ENCODE data around the gene SGCD. TPM values are rescaled to one million over a fixed set of nuclear protein-coding genes. Genes with fewer than 3 reads are reported as not detected.

The SGCD gene
- total RNA-seq, 4 donors from 2014 or later: 1.1 to 8.2 (median 4.4) TPM

GRCh38 chr5:156427315-156427714 lies 100.4 kb downstream of the SGCD start:
- ATAC-seq (ENCODE audit: low FRiP score) (no peak), DNase-seq (ENCODE audit: low spot score) (no peak)
- no peak for TF ChIP-seq CTCF (IDR thresholded peaks at IDR 0.05)

- DNase-seq (ENCODE audit: low spot score) (no peak), ATAC-seq (ENCODE audit: low FRiP score) (no peak)
- TF ChIP-seq CTCF (IDR thresholded peaks at IDR 0.05): no peak
These were observed 105.2 kb downstream of the SGCD start for GRCh38 chr5:156431956-156432829.

- ATAC-seq (ENCODE audit: low FRiP score): no peak
- no peak for TF ChIP-seq CTCF (IDR thresholded peaks at IDR 0.05)
- no peak for DNase-seq (ENCODE audit: low spot score)
These were observed 105.8 kb downstream of the SGCD start for GRCh38 chr5:156432830-156433105.

GRCh38 chr5:156434471-156434870 lies 107.5 kb downstream of the SGCD start:
- DNase-seq (ENCODE audit: low spot score) (no peak), ATAC-seq (ENCODE audit: low FRiP score) (no peak)
- no peak for TF ChIP-seq CTCF (IDR thresholded peaks at IDR 0.05)

GRCh38 chr5:156435101-156435500 lies 108.1 kb downstream of the SGCD start:
- no peak for DNase-seq (ENCODE audit: low spot score)
- no peak for TF ChIP-seq CTCF (IDR thresholded peaks at IDR 0.05)
- no peak for ATAC-seq (ENCODE audit: low FRiP score)

GRCh38 chr5:156438076-156438475 lies 111.1 kb downstream of the SGCD start:
- ATAC-seq (ENCODE audit: low FRiP score): no peak
- DNase-seq (ENCODE audit: low spot score): no peak
- TF ChIP-seq CTCF (IDR thresholded peaks at IDR 0.05): no peak

- no peak for TF ChIP-seq CTCF (IDR thresholded peaks at IDR 0.05)
- ATAC-seq (ENCODE audit: low FRiP score): no peak
These were observed 117.9 kb downstream of the SGCD start for GRCh38 chr5:156444753-156445291.

More at GRCh38 chr5:156444753-156445291, 117.9 kb downstream of the SGCD start:
- DNase-seq (ENCODE audit: low spot score): no peak
